ENCODE results near the gene RALGDS.

DNA sequence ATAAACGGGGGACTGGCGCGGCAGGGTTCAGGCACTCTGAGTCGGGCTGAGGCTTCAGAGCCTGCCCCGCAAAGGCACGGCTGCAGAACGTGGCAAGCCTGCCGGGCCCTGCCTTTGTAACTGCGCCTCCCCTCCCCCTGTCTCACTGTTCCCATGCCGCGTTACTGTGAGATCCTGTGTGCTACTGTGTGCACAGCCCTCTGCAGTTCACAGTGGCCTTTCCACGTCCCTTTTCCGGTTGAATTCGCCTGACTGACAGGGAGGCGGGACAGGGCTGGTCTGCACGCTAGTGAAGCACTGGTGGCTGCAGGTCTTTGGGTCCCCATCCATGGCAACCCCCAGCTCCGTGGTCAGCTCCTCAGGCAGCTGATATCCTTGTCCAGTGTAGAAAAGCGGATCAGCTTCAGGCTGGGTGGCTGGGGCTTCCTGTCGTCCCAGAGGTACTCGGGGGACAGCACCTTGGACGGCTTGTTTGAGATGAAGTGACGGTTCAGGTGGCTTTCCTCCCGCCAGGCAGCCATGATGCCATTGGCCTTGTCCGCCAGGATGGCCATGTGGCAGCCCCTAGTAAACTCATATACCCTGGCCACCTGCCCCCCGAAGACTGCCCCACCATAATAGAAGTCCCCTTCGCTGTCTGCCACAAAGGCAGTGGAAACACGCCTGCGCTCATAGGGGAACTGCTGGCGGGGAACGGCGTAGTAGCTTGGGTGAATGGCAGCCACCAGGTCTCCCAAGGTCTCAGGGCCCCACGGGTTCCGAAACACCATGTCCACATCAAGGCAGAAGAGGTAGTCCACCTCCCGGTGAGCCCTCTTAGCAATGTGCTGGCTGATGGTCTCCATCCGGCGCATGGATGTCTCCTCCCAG, 32.4 kb upstream of the RALGDS start:
- TF ChIP-seq, protein P1, sequence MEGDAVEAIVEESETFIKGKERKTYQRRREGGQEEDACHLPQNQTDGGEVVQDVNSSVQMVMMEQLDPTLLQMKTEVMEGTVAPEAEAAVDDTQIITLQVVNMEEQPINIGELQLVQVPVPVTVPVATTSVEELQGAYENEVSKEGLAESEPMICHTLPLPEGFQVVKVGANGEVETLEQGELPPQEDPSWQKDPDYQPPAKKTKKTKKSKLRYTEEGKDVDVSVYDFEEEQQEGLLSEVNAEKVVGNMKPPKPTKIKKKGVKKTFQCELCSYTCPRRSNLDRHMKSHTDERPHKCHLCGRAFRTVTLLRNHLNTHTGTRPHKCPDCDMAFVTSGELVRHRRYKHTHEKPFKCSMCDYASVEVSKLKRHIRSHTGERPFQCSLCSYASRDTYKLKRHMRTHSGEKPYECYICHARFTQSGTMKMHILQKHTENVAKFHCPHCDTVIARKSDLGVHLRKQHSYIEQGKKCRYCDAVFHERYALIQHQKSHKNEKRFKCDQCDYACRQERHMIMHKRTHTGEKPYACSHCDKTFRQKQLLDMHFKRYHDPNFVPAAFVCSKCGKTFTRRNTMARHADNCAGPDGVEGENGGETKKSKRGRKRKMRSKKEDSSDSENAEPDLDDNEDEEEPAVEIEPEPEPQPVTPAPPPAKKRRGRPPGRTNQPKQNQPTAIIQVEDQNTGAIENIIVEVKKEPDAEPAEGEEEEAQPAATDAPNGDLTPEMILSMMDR (conservative IDR thresholded peaks at IDR 0.05): no peak
- TF ChIP-seq ZFX (IDR thresholded peaks at IDR 0.05): no peak

All from C4-2B (cell line).